ENCODE measurements around the gene PRDM16. TPM values are rescaled to one million over a fixed set of nuclear protein-coding genes. Genes with fewer than 3 reads are reported as not detected.

The PRDM16 gene
- total and polyA plus RNA-seq, 7 donors = 0.04 to 1.2 (median 0.31) TPM

- peaks cover 0 to 42% (median 13%) of the 10 kb centered on the region in 3 donors for H3K27me3 ChIP-seq (ENCODE audit: insufficient read depth in 3 of 3, low read length in 2 of 3)
- H3K4me1 ChIP-seq = no peaks in the 10 kb centered on the region
- H3K4me3 ChIP-seq = no peak overlapping the region
- no peak for TF ChIP-seq CTCF (IDR thresholded peaks at IDR 0.05)
- intact Hi-C loops (cut with DNase I) = no loop called here
- no peak overlapping the region for H3K27ac ChIP-seq
- H3K9me3 ChIP-seq = no peaks in the 10 kb centered on the region
- no peak for DNase-seq
- WGBS, 3 donors = 72 to 78% (median 77%) methylated on average over 18 of the region's 18 CpGs
- ATAC-seq = no peak
- no peaks in the 10 kb centered on the region for H3K36me3 ChIP-seq (ENCODE audit: insufficient read depth in 1 of 2, low read depth in 1 of 2)
These were observed 69.7 kb downstream of the PRDM16 start for GRCh38 chr1:3138623-3139151.

DNA sequence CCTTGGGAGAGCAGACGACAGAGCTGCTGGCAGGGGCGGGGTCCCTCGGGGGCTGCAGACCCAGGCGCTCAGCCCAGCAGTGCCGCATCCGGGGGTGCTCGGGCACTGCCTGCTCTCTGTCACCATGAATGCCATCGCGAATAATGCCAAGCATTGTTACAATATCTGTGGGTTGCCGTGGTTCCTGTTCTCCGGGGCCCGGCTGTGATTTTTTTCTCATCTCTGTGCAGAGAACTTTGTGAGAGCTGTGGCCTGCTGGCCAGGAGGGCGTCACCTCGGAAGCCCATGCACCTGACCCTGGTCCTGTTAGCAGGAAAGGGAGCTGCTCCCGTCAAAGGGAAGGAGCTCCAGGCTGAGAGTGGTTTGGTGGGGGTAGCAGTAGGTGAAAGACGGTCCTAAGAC lies 70.4 kb downstream of the PRDM16 start:
- intact Hi-C loops (cut with DNase I) = no loop called here
- Histone ChIP-seq H3K4me3 (no peak overlapping the region), H3K27me3 (ENCODE audit: insufficient read depth in 3 of 3, low read length in 2 of 3) (peaks cover 0 to 47% (median 11%) of the 10 kb centered on the region in 3 donors), H3K9me3 (no peaks in the 10 kb centered on the region), H3K27ac (no peak overlapping the region), H3K4me1 (no peaks in the 10 kb centered on the region), H3K36me3 (ENCODE audit: insufficient read depth in 1 of 2, low read depth in 1 of 2) (no peaks in the 10 kb centered on the region)
- DNase-seq (no peak), ATAC-seq (no peak)
- WGBS, 3 donors = 51 to 61% (median 52%) methylated on average over 16 of the region's 16 CpGs
- no peak for TF ChIP-seq CTCF (IDR thresholded peaks at IDR 0.05)

DNA sequence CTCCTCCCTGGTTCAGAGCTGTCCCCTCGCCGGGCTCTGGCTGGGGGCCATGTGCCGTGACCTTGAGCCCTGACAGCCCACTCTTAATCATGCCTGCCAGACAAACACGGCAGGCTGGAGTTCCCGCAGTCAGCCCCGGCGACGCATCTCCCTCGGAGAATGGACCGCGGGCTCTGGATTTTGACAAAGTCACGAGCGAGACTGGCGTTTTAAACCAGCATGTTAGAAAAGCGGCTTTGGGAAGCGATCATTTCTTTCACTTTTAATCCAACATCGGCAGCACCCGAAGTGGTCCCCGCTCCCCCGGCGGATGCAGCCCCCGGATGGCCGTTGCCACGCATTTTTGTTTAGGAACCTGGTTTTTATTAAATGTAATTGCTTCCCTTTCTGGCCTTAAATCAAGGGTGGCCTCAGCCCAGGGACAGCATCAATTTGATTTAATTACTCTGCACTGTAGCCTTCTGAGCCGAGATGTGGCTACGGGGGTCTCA lies 70.9 kb downstream of the PRDM16 start:
- Histone ChIP-seq H3K4me3 (no peak overlapping the region), H3K36me3 (ENCODE audit: insufficient read depth in 1 of 2, low read depth in 1 of 2) (no peaks in the 10 kb centered on the region), H3K27me3 (ENCODE audit: insufficient read depth in 3 of 3, low read length in 2 of 3) (peaks cover 0 to 49% (median 11%) of the 10 kb centered on the region in 3 donors), H3K27ac (no peak overlapping the region), H3K9me3 (no peaks in the 10 kb centered on the region), H3K4me1 (no peaks in the 10 kb centered on the region)
- WGBS, 3 donors = 50 to 57% (median 56%) methylated on average over 24 to 26 of the region's 26 CpGs
- intact Hi-C loops (cut with DNase I) = no loop called here
- TF ChIP-seq CTCF (IDR thresholded peaks at IDR 0.05) = no peak
- no peak for ATAC-seq
- no peak for DNase-seq

- Histone ChIP-seq H3K27me3 (ENCODE audit: insufficient read depth in 3 of 3, low read length in 2 of 3) (peaks cover 0 to 53% (median 11%) of the 10 kb centered on the region in 3 donors), H3K4me1 (no peaks in the 10 kb centered on the region), H3K9me3 (no peaks in the 10 kb centered on the region), H3K27ac (no peak overlapping the region), H3K4me3 (no peak overlapping the region), H3K36me3 (ENCODE audit: insufficient read depth in 1 of 2, low read depth in 1 of 2) (no peaks in the 10 kb centered on the region)
- TF ChIP-seq CTCF (IDR thresholded peaks at IDR 0.05) = no peak
- intact Hi-C loops (cut with DNase I) = no loop called here
- DNase-seq = no peak
- 73 to 79% (median 74%) methylated on average over 19 of the region's 19 CpGs for WGBS, 3 donors
- no peak for ATAC-seq
These were observed 71.4 kb downstream of the PRDM16 start for GRCh38 chr1:3140437-3140836.

GRCh38 chr1:3141129-3141528 lies 72.1 kb downstream of the PRDM16 start:
- H3K9me3 ChIP-seq = no peaks in the 10 kb centered on the region
- no peaks in the 10 kb centered on the region for H3K4me1 ChIP-seq
- H3K4me3 ChIP-seq = no peak overlapping the region
- peaks cover 0 to 52% (median 11%) of the 10 kb centered on the region in 3 donors for H3K27me3 ChIP-seq (ENCODE audit: insufficient read depth in 3 of 3, low read length in 2 of 3)
- intact Hi-C loops (cut with DNase I) = no loop called here
- no peak for DNase-seq
- ATAC-seq = no peak
- no peak for TF ChIP-seq CTCF (IDR thresholded peaks at IDR 0.05)
- 87 to 93% (median 90%) methylated on average over 13 of the region's 13 CpGs for WGBS, 3 donors
- H3K36me3 ChIP-seq (ENCODE audit: insufficient read depth in 1 of 2, low read depth in 1 of 2) = no peaks in the 10 kb centered on the region
- H3K27ac ChIP-seq = no peak overlapping the region
